GM23338 (cell line): Measurements from ENCODE around the gene SEZ6L. TPM values are rescaled to one million over a fixed set of nuclear protein-coding genes. Genes with fewer than 3 reads are reported as not detected.

Experiments
- ATAC-seq: fragments of 200-7000 bp; cut with Tn5 transposase; 3 replicates; pipeline ENCODE4 v1.9.1; 2020
- DNase-seq: peaks from one replicate; pipeline ENCODE4 v3.0.0-alpha.2; 2015; ENCODE audit warnings: low spot score
- H2AFZ ChIP-seq: fragments of 200-600 bp; sonication (generic); 2 replicates; pipeline ENCODE4 v1.8.0; 2016; ENCODE audit warnings: antibody characterized with exemption, mild to moderate bottlenecking, moderate library complexity
- H3F3A ChIP-seq: fragments of 200-600 bp; sonication (generic); replicated peaks from 2 replicates; pipeline ENCODE4 v1.8.0; 2017; ENCODE audit warnings: antibody characterized with exemption, mixed run types, low read depth
- H3K27ac ChIP-seq: fragments of 200-600 bp; sonication (generic); 2 replicates; pipeline ENCODE4 v1.6.1; 2016; ENCODE audit warnings: low read depth
- H3K27me3 ChIP-seq: fragments of 200-600 bp; sonication (generic); 2 replicates; pipeline ENCODE4 v1.8.0; 2016; ENCODE audit warnings: mild to moderate bottlenecking, mixed run types, moderate library complexity; ENCODE audit not compliant: insufficient read depth
- H3K36me3 ChIP-seq: fragments of 200-600 bp; sonication (generic); 2 replicates; pipeline ENCODE4 v1.8.0; 2016; ENCODE audit warnings: mild to moderate bottlenecking; ENCODE audit not compliant: insufficient read depth
- H3K4me1 ChIP-seq: fragments of 200-600 bp; sonication (generic); 2 replicates; pipeline ENCODE4 v1.8.0; 2016; ENCODE audit warnings: mild to moderate bottlenecking, moderate library complexity; ENCODE audit not compliant: insufficient read depth
- H3K4me2 ChIP-seq: fragments of 200-600 bp; sonication (generic); 2 replicates; pipeline ENCODE4 v1.7.1; 2017; ENCODE audit warnings: mixed run types
- H3K4me3 ChIP-seq: fragments of 200-600 bp; sonication (generic); 2 replicates; pipeline ENCODE4 v1.6.1; 2016; ENCODE audit warnings: mixed run types
- H3K79me2 ChIP-seq: fragments of 200-600 bp; sonication (generic); replicated peaks from 2 replicates; pipeline ENCODE4 v1.8.0; 2017; ENCODE audit warnings: mild to moderate bottlenecking; ENCODE audit not compliant: insufficient read depth
- H3K9me2 ChIP-seq: fragments of 200-600 bp; sonication (generic); 2 replicates; pipeline ENCODE4 v1.8.0; 2017; ENCODE audit not compliant: insufficient read depth
- H4K20me1 ChIP-seq: fragments of 200-600 bp; sonication (generic); replicated peaks from 2 replicates; pipeline ENCODE4 v1.8.0; 2017; ENCODE audit warnings: mild to moderate bottlenecking; ENCODE audit not compliant: insufficient read depth
- H3K27ac Mint-ChIP-seq: 2 replicates; pipeline ENCODE4 v1.8.0; 2020; ENCODE audit warnings: inconsistent platforms, mild to moderate bottlenecking, moderate library complexity, mixed read lengths
- H3K27me3 Mint-ChIP-seq: 3 replicates; pipeline ENCODE4 v1.8.0; 2022; ENCODE audit warnings: low read depth, mild to moderate bottlenecking, moderate library complexity, mixed read lengths, inconsistent platforms; ENCODE audit not compliant: insufficient read depth, poor library complexity
- H3K36me3 Mint-ChIP-seq: 3 replicates; pipeline ENCODE4 v1.8.0; 2021; ENCODE audit warnings: low read depth, mild to moderate bottlenecking, inconsistent platforms, moderate library complexity, mixed read lengths
- H3K4me1 Mint-ChIP-seq: 3 replicates; pipeline ENCODE4 v1.8.0; 2020; ENCODE audit warnings: mild to moderate bottlenecking, inconsistent platforms, mixed read lengths
- H3K4me3 Mint-ChIP-seq: 3 replicates; pipeline ENCODE4 v1.8.0; 2021; ENCODE audit warnings: moderate library complexity, mild to moderate bottlenecking, inconsistent platforms, mixed read lengths
- H3K9me3 Mint-ChIP-seq: 3 replicates; pipeline ENCODE4 v1.8.0; 2020; ENCODE audit warnings: moderate library complexity, mild to moderate bottlenecking, inconsistent platforms, mixed read lengths
- CREB1 ChIP-seq: fragments of 250-450 bp; sonication (Bioruptor Pico); IDR thresholded peaks from 2 replicates; pipeline ENCODE4 v1.5.0; 2020; ENCODE audit warnings: low read depth, mild to moderate bottlenecking, moderate library complexity
- CTCF ChIP-seq, 2 experiments: fragments of 200-600 bp in 1 of 2; sonication (generic) in 1 of 2; conservative IDR thresholded peaks; 2 replicates each; pipeline versions ENCODE4 v1.5.1 to v1.6.1; 2016 to 2017; ENCODE audit warnings: antibody characterized with exemption in 2 of 2, low read depth in 2 of 2, mild to moderate bottlenecking in 2 of 2, moderate library complexity in 1 of 2
- ETS1 ChIP-seq: IDR thresholded peaks from 2 replicates; pipeline ENCODE4 v1.6.1; 2016; ENCODE audit warnings: antibody characterized with exemption
- EZH2 ChIP-seq: fragments of 200-600 bp; sonication (generic); IDR thresholded peaks from one replicate; pipeline ENCODE4 v1.8.0; 2017; ENCODE audit warnings: antibody characterized with exemption, mild to moderate bottlenecking, low read depth; ENCODE audit not compliant: unreplicated experiment
- EZH2phosphoT487 ChIP-seq: fragments of 200-600 bp; sonication (generic); IDR thresholded peaks from one replicate; pipeline ENCODE4 v1.8.1; 2018; ENCODE audit warnings: antibody characterized with exemption; ENCODE audit not compliant: unreplicated experiment
- JUNB ChIP-seq: IDR thresholded peaks from one replicate; pipeline ENCODE4 v1.6.1; 2016; ENCODE audit warnings: antibody characterized with exemption; ENCODE audit not compliant: unreplicated experiment
- NANOG ChIP-seq: IDR thresholded peaks from 2 replicates; pipeline ENCODE4 v1.6.1; 2016; ENCODE audit warnings: antibody characterized with exemption, borderline replicate concordance
- POLR2AphosphoS5 ChIP-seq: IDR thresholded peaks from 2 replicates; pipeline ENCODE4 v1.6.1; 2016; ENCODE audit warnings: antibody characterized with exemption, low read depth
- REST ChIP-seq: IDR thresholded peaks from one replicate; pipeline ENCODE4 v1.6.1; 2018; ENCODE audit warnings: antibody characterized with exemption; ENCODE audit not compliant: unreplicated experiment
- STAT1 ChIP-seq: IDR thresholded peaks from one replicate; pipeline ENCODE4 v1.6.1; 2016; ENCODE audit warnings: antibody characterized with exemption; ENCODE audit not compliant: unreplicated experiment
- ZNF114 ChIP-seq: fragments of 250-450 bp; sonication (Bioruptor Pico); IDR thresholded peaks from 2 replicates; pipeline ENCODE4 v1.5.0; 2020; ENCODE audit warnings: mild to moderate bottlenecking, moderate library complexity
- ZNF331 ChIP-seq: fragments of 250-450 bp; sonication (Bioruptor Pico); IDR thresholded peaks from 2 replicates; pipeline ENCODE4 v1.5.0; 2020; ENCODE audit warnings: low read depth, mild to moderate bottlenecking, moderate library complexity
- ZNF462 ChIP-seq: fragments of 250-450 bp; sonication (Bioruptor Pico); IDR thresholded peaks from 2 replicates; pipeline ENCODE4 v1.5.0; 2020; ENCODE audit warnings: mild to moderate bottlenecking, moderate library complexity
- polyA plus RNA-seq: library from polyadenylated mRNA; unstranded; fragments of >200 nt; fragmentation: Nextera tagmentation; extraction: Ambion mirVana; gene quantifications from 2 replicates; pipeline ENCODE4 v1.2.1, GENCODE V29; 2016
- total RNA-seq: library from RNA; depleted of rRNA; stranded (reverse); fragments of >200 nt; shearing (Covaris generic); gene quantifications from 2 replicates; pipeline ENCODE4 v1.2.3, GENCODE V29; 2014

SEZ6L gene
- total and polyA plus RNA-seq, 2 experiments from 2014 or later = 0.13 to 0.24 TPM

- Histone ChIP-seq H3K4me1 (no peaks in the 10 kb centered on the region; the same call in 1 of the 2 replicates), H3K4me3 (no peak overlapping the region)
- no peak overlapping the region for H3K27ac Mint-ChIP-seq
These were observed 189.9 kb downstream of the SEZ6L start for GRCh38 chr22:26359156-26359555.

More at GRCh38 chr22:26359156-26359555, 189.9 kb downstream of the SEZ6L start:
- Mint-ChIP-seq H3K27me3 (peaks cover under 1% of the 10 kb centered on the region), H3K4me3 (no peak overlapping the region), H3K36me3 (no peaks in the 10 kb centered on the region), H3K4me1 (peaks cover 8% of the 10 kb centered on the region; the same call in 2 of the 3 replicates), H3K9me3 (no peaks in the 10 kb centered on the region)
- Histone ChIP-seq H3K4me2 (no peak overlapping the region), H3K9me2 (no peaks in the 10 kb centered on the region), H3K27me3 (no peaks in the 10 kb centered on the region), H4K20me1 (no peaks in the 10 kb centered on the region; the same call in 1 of the 2 replicates), H3K79me2 (no peaks in the 10 kb centered on the region), H3K36me3 (no peaks in the 10 kb centered on the region), H3K27ac (no peak overlapping the region), H3F3A (no peaks in the 10 kb centered on the region), H2AFZ (no peak overlapping the region)
- no peak for DNase-seq
- ATAC-seq = no peak
- TF ChIP-seq ZNF114 (CRISPR knock-in tag) = no peak
- TF ChIP-seq POLR2AphosphoS5 = no peak
- no peak for TF ChIP-seq REST
- TF ChIP-seq CTCF (conservative IDR thresholded peaks at IDR 0.05; ENCODE audit: low read depth in 2 of 2) = no peak
- TF ChIP-seq ETS1 = no peak
- no peak for TF ChIP-seq ZNF331 (CRISPR knock-in tag)
- no peak for TF ChIP-seq ZNF462
- no peak for TF ChIP-seq STAT1
- no peak for TF ChIP-seq EZH2
- no peak for TF ChIP-seq EZH2phosphoT487
- TF ChIP-seq JUNB = no peak
- TF ChIP-seq NANOG = no peak
- no peak for TF ChIP-seq CREB1 (CRISPR knock-in tag)
